H1 (cell line): Measurements from ENCODE around the gene CCSAP. TPM values are rescaled to one million over a fixed set of nuclear protein-coding genes. Genes with fewer than 3 reads are reported as not detected.

Experiments used
- CTCF ChIA-PET: fragments of 300-600 bp; sonication (Branson Sonifier 250); formaldehyde crosslinking; loops from one replicate; lab custom pipeline; 2021; ENCODE audit not compliant: partially characterized antibody; lab: Charles Lee
- POLR2A ChIA-PET: fragments of 300-600 bp; sonication (Branson Sonifier 250); formaldehyde crosslinking; loops from one replicate; lab custom pipeline; 2021; ENCODE audit warnings: inconsistent platforms; ENCODE audit not compliant: partially characterized antibody; lab: Charles Lee
- DNase-seq, 2 experiments: peaks; one replicate each; pipeline versions ENCODE4 v3.0.0 to v3.0.0-alpha.2; 2010 to 2022; ENCODE audit warnings: low spot score in 2 of 2, low read depth in 1 of 2, mixed read lengths in 1 of 2
- FAIRE-seq: peaks from 2 replicates; lab custom pipeline; 2011; peaks lifted over from hg19 to GRCh38; lab: Jason Lieb, UNC
- H2AFZ ChIP-seq: 2 replicates; pipeline ENCODE4 v1.8.1; 2012; ENCODE audit warnings: low read length, inconsistent platforms
- H2AK5ac ChIP-seq: 2 replicates; pipeline ENCODE4 v1.6.1; 2013; ENCODE audit warnings: low read depth, low read length
- H2BK120ac ChIP-seq: replicated peaks from 2 replicates; pipeline ENCODE3; 2013; ENCODE audit warnings: low read depth, low read length, inconsistent platforms
- H2BK12ac ChIP-seq: 2 replicates; pipeline ENCODE4 v1.6.1; 2013; ENCODE audit warnings: low read depth, low read length
- H2BK15ac ChIP-seq: 2 replicates; pipeline ENCODE4 v1.6.1; 2013; ENCODE audit warnings: low read length
- H2BK20ac ChIP-seq: 2 replicates; pipeline ENCODE4 v1.6.1; 2013; ENCODE audit warnings: low read length
- H2BK5ac ChIP-seq: 2 replicates; pipeline ENCODE4 v1.6.1; 2013; ENCODE audit warnings: low read depth, low read length
- H3K14ac ChIP-seq: 2 replicates; pipeline ENCODE4 v1.6.1; 2013; ENCODE audit warnings: inconsistent platforms; ENCODE audit not compliant: insufficient read length
- H3K18ac ChIP-seq: 2 replicates; pipeline ENCODE4 v1.6.1; 2013; ENCODE audit warnings: low read length; ENCODE audit errors: extremely low read depth
- H3K23ac ChIP-seq: 2 replicates; pipeline ENCODE4 v1.6.1; 2013; ENCODE audit warnings: inconsistent platforms; ENCODE audit not compliant: insufficient read length
- H3K23me2 ChIP-seq: 2 replicates; pipeline ENCODE4 v1.6.1; 2013; ENCODE audit warnings: low read depth, low read length
- H3K27ac ChIP-seq: 2 replicates; pipeline ENCODE4 v1.6.1; 2011; ENCODE audit warnings: low read depth, low read length, inconsistent platforms
- H3K27me3 ChIP-seq, 4 experiments: replicated peaks in 1 of 4; 1 replicate in 1 of 4; 2 replicates in 3 of 4; pipeline versions ENCODE4 v1.6.1 to v1.8.1; 2011 to 2013; ENCODE audit warnings: low read length in 3 of 4, mild to moderate bottlenecking in 3 of 4, inconsistent platforms in 2 of 4, mixed read lengths in 2 of 4, moderate library complexity in 1 of 4; ENCODE audit not compliant: control insufficient read depth in 3 of 4, insufficient read depth in 3 of 4; ENCODE audit errors: extremely low read depth in 1 of 4
- H3K36me3 ChIP-seq, 4 experiments: 2 replicates each; pipeline versions ENCODE4 v1.6.1 to v1.8.1; 2011 to 2013; ENCODE audit warnings: mild to moderate bottlenecking in 4 of 4, low read length in 3 of 4, moderate library complexity in 2 of 4, control low read depth in 1 of 4, inconsistent platforms in 1 of 4; ENCODE audit not compliant: insufficient read depth in 4 of 4, control insufficient read depth in 2 of 4
- H3K4ac ChIP-seq: replicated peaks from 2 replicates; pipeline ENCODE3; 2013; ENCODE audit warnings: low read length, low read depth, mixed read lengths, inconsistent platforms; ENCODE audit not compliant: insufficient read length
- H3K4me1 ChIP-seq, 4 experiments: replicated peaks in 1 of 4; 1 replicate in 1 of 4; 2 replicates in 3 of 4; pipeline versions ENCODE4 v1.6.1 to v1.8.1; 2011 to 2013; ENCODE audit warnings: low read length in 3 of 4, inconsistent platforms in 2 of 4, mixed read lengths in 1 of 4; ENCODE audit not compliant: insufficient read depth in 4 of 4, control insufficient read depth in 3 of 4
- H3K4me2 ChIP-seq, 2 experiments: 2 replicates each; pipeline versions ENCODE4 v1.6.1 to v1.8.1; 2011 to 2013; ENCODE audit warnings: low read depth in 2 of 2, low read length in 2 of 2, control low read depth in 1 of 2, inconsistent platforms in 1 of 2, mild to moderate bottlenecking in 1 of 2; ENCODE audit not compliant: insufficient read depth in 1 of 2
- H3K4me3 ChIP-seq, 4 experiments: fragments of 200-600, 300-600 bp in 1 of 4; sonication (generic), shearing (Covaris generic), sonication (Bioruptor Twin) in 1 of 4; 2 replicates each; pipeline versions ENCODE4 v1.5.1 to v1.8.1; 2011 to 2016; ENCODE audit warnings: low read length in 4 of 4, low read depth in 3 of 4, control low read depth in 2 of 4, inconsistent platforms in 2 of 4, mild to moderate bottlenecking in 2 of 4, mixed read lengths in 1 of 4, moderate library complexity in 1 of 4; ENCODE audit not compliant: insufficient read depth in 2 of 4; ENCODE audit errors: extremely low read depth in 1 of 4
- H3K56ac ChIP-seq: replicated peaks from 2 replicates; pipeline ENCODE3; 2013; ENCODE audit warnings: low read depth, mild to moderate bottlenecking, mixed read lengths, low read length, inconsistent platforms; ENCODE audit not compliant: insufficient read length
- H3K79me1 ChIP-seq: 2 replicates; pipeline ENCODE4 v1.6.1; 2013; ENCODE audit warnings: low read depth, low read length, control low read depth
- H3K79me2 ChIP-seq, 2 experiments: 2 replicates each; pipeline versions ENCODE4 v1.6.1 to v1.8.1; 2012 to 2013; ENCODE audit warnings: low read length in 2 of 2, mild to moderate bottlenecking in 2 of 2, inconsistent platforms in 1 of 2; ENCODE audit not compliant: insufficient read depth in 2 of 2, control insufficient read depth in 1 of 2
- H3K9ac ChIP-seq, 4 experiments: replicated peaks in 1 of 4; 1 replicate in 1 of 4; 2 replicates in 3 of 4; pipeline versions ENCODE4 v1.6.1 to v1.8.1; 2011 to 2013; ENCODE audit warnings: low read depth in 3 of 4, low read length in 3 of 4, control low read depth in 2 of 4, mild to moderate bottlenecking in 2 of 4, moderate library complexity in 2 of 4, inconsistent platforms in 1 of 4; ENCODE audit errors: extremely low read depth in 1 of 4
- H3K9me3 ChIP-seq, 2 experiments: 2 replicates each; pipeline versions ENCODE4 v1.6.1 to v1.8.1; 2012 to 2013; ENCODE audit warnings: mild to moderate bottlenecking in 2 of 2, moderate library complexity in 2 of 2, control low read depth in 1 of 2, inconsistent platforms in 1 of 2, low read depth in 1 of 2, low read length in 1 of 2, mixed read lengths in 1 of 2; ENCODE audit not compliant: insufficient read depth in 2 of 2
- H4K20me1 ChIP-seq, 2 experiments: replicated peaks in 1 of 2; 2 replicates each; pipeline versions ENCODE3 to v1.8.1; 2011 to 2013; ENCODE audit warnings: inconsistent platforms in 2 of 2, low read length in 2 of 2, mild to moderate bottlenecking in 1 of 2; ENCODE audit not compliant: insufficient read depth in 2 of 2, control insufficient read depth in 1 of 2
- H4K5ac ChIP-seq: 2 replicates; pipeline ENCODE4 v1.6.1; 2013; ENCODE audit warnings: low read length, low read depth, mixed read lengths, inconsistent platforms; ENCODE audit not compliant: insufficient read length
- H4K8ac ChIP-seq: 2 replicates; pipeline ENCODE4 v1.8.0; 2013; ENCODE audit warnings: mild to moderate bottlenecking, moderate library complexity, low read length, inconsistent platforms; ENCODE audit not compliant: insufficient read depth; ENCODE audit errors: extremely low read depth
- H4K91ac ChIP-seq: replicated peaks from 2 replicates; pipeline ENCODE3; 2013; ENCODE audit warnings: low read length, mixed read lengths, inconsistent platforms; ENCODE audit not compliant: insufficient read length
- SIX5 ChIP-seq: IDR thresholded peaks from 2 replicates; pipeline ENCODE4 v1.6.1; 2011; ENCODE audit warnings: mild to moderate bottlenecking, low read depth, low read length
- TCF12 ChIP-seq: IDR thresholded peaks from 2 replicates; pipeline ENCODE4 v1.6.1; 2011; ENCODE audit warnings: low read depth, mild to moderate bottlenecking, low read length
- WGBS, 2 experiments: shearing (Covaris generic) in 1 of 2; methylation state at CpG; one replicate each; pipeline versions ENCODE4 v1.1.6 to v1.1.7; 2013 to 2015; ENCODE audit warnings: low lambda C conversion rate in 2 of 2, mixed read lengths in 2 of 2, inconsistent platforms in 1 of 2, low coverage in 1 of 2, missing lambda C conversion rate in 1 of 2; ENCODE audit not compliant: insufficient replicate concordance in 2 of 2, insufficient coverage in 1 of 2, insufficient read length in 1 of 2; ENCODE audit errors: extremely low coverage in 1 of 2, missing lambda C conversion rate in 1 of 2; 5-methylcytosine and 5-hydroxymethylcytosine counted together
- polyA plus RNA-seq, 7 experiments: library from polyadenylated mRNA; depleted of rRNA in 3 of 7; stranded (reverse) in 5 of 7; unstranded in 2 of 7; fragments of >200 nt in 5 of 7; fragments of 200-250 nt in 2 of 7; gene quantifications; 1 replicate in 5 of 7; 2 replicates in 1 of 7; 4 replicates in 1 of 7; pipeline versions ENCODE4 v1.2.1 to v1.2.3, GENCODE V29; 2011 to 2013; ENCODE audit warnings: missing spikeins in 2 of 7, mixed read lengths in 2 of 7
- total RNA-seq: library from RNA; stranded (reverse); fragmentation: NEBNext Ultra II Directional; extraction: Animal tissue kit (Norgen Biotek cat#: 25700); gene quantifications from 2 replicates; pipeline ENCODE4 v1.2.1, GENCODE V29; 2021

CCSAP gene
- total and polyA plus RNA-seq, 2 of the 8 experiments (the other 6 are each of a cell fraction or from before 2014, with no cell fraction given): 3.5 to 17.2 TPM

- no peak overlapping the region for H3K14ac ChIP-seq
- no peaks in the 10 kb centered on the region for H4K20me1 ChIP-seq
- no peaks in the 10 kb centered on the region; a peak in 3 of 7 replicates for H3K27me3 ChIP-seq
- WGBS, 2 experiments: 88% methylated on average over 2 of the region's 2 CpGs; no CpG with 5 or more reads in 1 of the 2 experiments
- no peak overlapping the region for H4K91ac ChIP-seq
- H3K27ac ChIP-seq: no peak overlapping the region
- H3K9me3 ChIP-seq: no peaks in the 10 kb centered on the region
- ChIA-PET POLR2A (no interaction called here), CTCF (interaction anchor here (0.6 to 0.9 kb wide), 2 partner anchors 38 to 116 kb away, joined by 3 read pairs; no protein-coding TSS in a partner anchor)
- H3K4ac ChIP-seq: no peak overlapping the region
- no peak overlapping the region for H3K18ac ChIP-seq
- H3K9ac ChIP-seq: no peak overlapping the region
- no peak overlapping the region for H4K8ac ChIP-seq
- H3K79me1 ChIP-seq: no peaks in the 10 kb centered on the region
- H3K23me2 ChIP-seq: no peaks in the 10 kb centered on the region
- H2BK15ac ChIP-seq: no peak overlapping the region
- H3K79me2 ChIP-seq: no peaks in the 10 kb centered on the region
- no peak overlapping the region for H2BK5ac ChIP-seq
- no peak overlapping the region for H3K23ac ChIP-seq
- H2BK20ac ChIP-seq: no peak overlapping the region
- H2AK5ac ChIP-seq: no peak overlapping the region
- H4K5ac ChIP-seq: no peak overlapping the region
- H3K4me3 ChIP-seq: no peak overlapping the region
- H2BK12ac ChIP-seq: no peak overlapping the region
- H2AFZ ChIP-seq: no peak overlapping the region
- H3K4me2 ChIP-seq: no peak overlapping the region
- no peak overlapping the region for H2BK120ac ChIP-seq
- H3K56ac ChIP-seq: no peak overlapping the region
- no peak for DNase-seq
- H3K36me3 ChIP-seq: no peaks in the 10 kb centered on the region
- no peak for FAIRE-seq
- no peak for TF ChIP-seq TCF12
- TF ChIP-seq SIX5: no peak
- TF ChIP-seq, all 59 proteins: peak for 0
- peaks cover 0 to 3% (median 0%) of the 10 kb centered on the region in 4 experiments; a peak in 1 of 7 replicates for H3K4me1 ChIP-seq
Observed at GRCh38 chr1:229365569-229365968, 22.7 kb upstream of the CCSAP start.
